ENCODE measurements around the gene SMC4. TPM values are rescaled to one million over a fixed set of nuclear protein-coding genes. Genes with fewer than 3 reads are reported as not detected.

SMC4 gene
- total and polyA plus RNA-seq, 2 experiments from 2014 or later, result 49.6 to 55.4 TPM

- no peak for DNase-seq (ENCODE audit: low spot score)
- no peak for TF ChIP-seq EZH2phosphoT487 (IDR thresholded peaks at IDR 0.05; ENCODE audit: low read depth, severe bottlenecking, unreplicated experiment)
Measured at GRCh38 chr3:160409812-160410610, 10.6 kb downstream of the SMC4 start.

GRCh38 chr3:160412477-160412876 is 13.0 kb downstream of the SMC4 start:
- Histone ChIP-seq H2AFZ (no peak overlapping the region), H3K9me2 (replicated peaks; ENCODE audit: insufficient read depth) (no peaks in the 10 kb centered on the region), H3K27me3 (no peaks in the 10 kb centered on the region), H3K79me2 (peaks cover 17% of the 10 kb centered on the region), H4K20me1 (ENCODE audit: insufficient read depth, poor library complexity, severe bottlenecking) (no peaks in the 10 kb centered on the region), H3K4me2 (no peak overlapping the region), H3K27ac (no peak overlapping the region), H3K36me3 (replicated peaks; ENCODE audit: insufficient read depth, low read depth) (no peaks in the 10 kb centered on the region), H3K4me1 (ENCODE audit: insufficient read depth) (no peaks in the 10 kb centered on the region), H3K4me3 (no peak overlapping the region), H3K9me3 (ENCODE audit: low read depth) (no peaks in the 10 kb centered on the region)
- no peak for DNase-seq (ENCODE audit: low spot score)
- 91% methylated on average over 1 of the region's 1 CpG for WGBS (ENCODE audit: low lambda C conversion rate, missing lambda C conversion rate)
- TF ChIP-seq EZH2phosphoT487 (IDR thresholded peaks at IDR 0.05; ENCODE audit: low read depth, severe bottlenecking, unreplicated experiment), result no peak
- no peak for TF ChIP-seq CTCF (IDR thresholded peaks at IDR 0.05; ENCODE audit: poor library complexity)
- TF ChIP-seq EZH2 (IDR thresholded peaks at IDR 0.05; ENCODE audit: borderline replicate concordance), result no peak

More at GRCh38 chr3:160409812-160410610, 10.6 kb downstream of the SMC4 start:
- no peak overlapping the region for H3K4me3 ChIP-seq
- no peak overlapping the region for H3K4me2 ChIP-seq
- no peaks in the 10 kb centered on the region for H3K4me1 ChIP-seq (ENCODE audit: insufficient read depth)
- no peaks in the 10 kb centered on the region for H4K20me1 ChIP-seq (ENCODE audit: insufficient read depth, poor library complexity, severe bottlenecking)
- H3K79me2 ChIP-seq, result peaks cover 42% of the 10 kb centered on the region
- no peaks in the 10 kb centered on the region for H3K9me3 ChIP-seq (ENCODE audit: low read depth)
- H3K27me3 ChIP-seq, result no peaks in the 10 kb centered on the region
- no peak overlapping the region for H2AFZ ChIP-seq
- H3K9me2 ChIP-seq (replicated peaks; ENCODE audit: insufficient read depth), result no peaks in the 10 kb centered on the region
- H3K36me3 ChIP-seq (replicated peaks; ENCODE audit: insufficient read depth, low read depth), result no peaks in the 10 kb centered on the region
- WGBS (ENCODE audit: low lambda C conversion rate, missing lambda C conversion rate), result 89% methylated on average over 10 of the region's 10 CpGs
- H3K27ac ChIP-seq, result no peak overlapping the region

- Histone ChIP-seq H3K4me1 (ENCODE audit: insufficient read depth) (no peaks in the 10 kb centered on the region), H3K79me2 (peaks cover 10% of the 10 kb centered on the region), H3K27me3 (no peaks in the 10 kb centered on the region), H3K27ac (no peak overlapping the region), H3K9me2 (replicated peaks; ENCODE audit: insufficient read depth) (no peaks in the 10 kb centered on the region), H3K4me2 (no peak overlapping the region), H3K36me3 (replicated peaks; ENCODE audit: insufficient read depth, low read depth) (no peaks in the 10 kb centered on the region), H4K20me1 (ENCODE audit: insufficient read depth, poor library complexity, severe bottlenecking) (no peaks in the 10 kb centered on the region), H2AFZ (no peak overlapping the region), H3K9me3 (ENCODE audit: low read depth) (no peaks in the 10 kb centered on the region), H3K4me3 (no peak overlapping the region)
- DNase-seq (ENCODE audit: low spot score), result peak; percentile 85
- 38% methylated on average over 3 of the region's 3 CpGs for WGBS (ENCODE audit: low lambda C conversion rate, missing lambda C conversion rate)
- no peak for TF ChIP-seq EZH2 (IDR thresholded peaks at IDR 0.05; ENCODE audit: borderline replicate concordance)
- peak; percentile 80 for TF ChIP-seq CTCF (IDR thresholded peaks at IDR 0.05; ENCODE audit: poor library complexity)
Measured at GRCh38 chr3:160413613-160414248, 14.3 kb downstream of the SMC4 start.

GRCh38 chr3:160417311-160417710 is 17.9 kb downstream of the SMC4 start:
- peaks cover 5% of the 10 kb centered on the region for H3K79me2 ChIP-seq

More at GRCh38 chr3:160417311-160417710, 17.9 kb downstream of the SMC4 start:
- no peak overlapping the region for H3K27ac ChIP-seq
- no peaks in the 10 kb centered on the region for H3K27me3 ChIP-seq
- TF ChIP-seq EZH2phosphoT487 (IDR thresholded peaks at IDR 0.05; ENCODE audit: low read depth, severe bottlenecking, unreplicated experiment) (no peak), CTCF (IDR thresholded peaks at IDR 0.05; ENCODE audit: poor library complexity) (no peak), EZH2 (IDR thresholded peaks at IDR 0.05; ENCODE audit: borderline replicate concordance) (no peak)
- no peaks in the 10 kb centered on the region for H3K4me1 ChIP-seq (ENCODE audit: insufficient read depth)
- no peak overlapping the region for H3K4me3 ChIP-seq
- H4K20me1 ChIP-seq (ENCODE audit: insufficient read depth, poor library complexity, severe bottlenecking), result no peaks in the 10 kb centered on the region
- WGBS (ENCODE audit: low lambda C conversion rate, missing lambda C conversion rate), result 66% methylated on average over 3 of the region's 3 CpGs
- no peaks in the 10 kb centered on the region for H3K9me2 ChIP-seq (replicated peaks; ENCODE audit: insufficient read depth)
- DNase-seq (ENCODE audit: low spot score), result no peak
- no peaks in the 10 kb centered on the region for H3K36me3 ChIP-seq (replicated peaks; ENCODE audit: insufficient read depth, low read depth)
- no peak overlapping the region for H2AFZ ChIP-seq
- no peaks in the 10 kb centered on the region for H3K9me3 ChIP-seq (ENCODE audit: low read depth)
- no peak overlapping the region for H3K4me2 ChIP-seq

All from hepatocyte (in vitro differentiated cells).